Activated CD4-positive, CD25-positive, alpha-beta regulatory T cell treated with anti-CD3 and anti-CD28 coated beads, Interleukin-2, amount 50 U/mL, for 16 hours (primary cell): Measurements from ENCODE around the gene CPTP.

Source experiments
- DNase-seq: peaks from one replicate; pipeline ENCODE4 v3.0.0-alpha.2; 2020; ENCODE audit warnings: low read depth, low spot score

Gene CPTP

GRCh38 chr1:1348420-1349255, 24.0 kb downstream of the CPTP start:
- no peak for DNase-seq

DNA sequence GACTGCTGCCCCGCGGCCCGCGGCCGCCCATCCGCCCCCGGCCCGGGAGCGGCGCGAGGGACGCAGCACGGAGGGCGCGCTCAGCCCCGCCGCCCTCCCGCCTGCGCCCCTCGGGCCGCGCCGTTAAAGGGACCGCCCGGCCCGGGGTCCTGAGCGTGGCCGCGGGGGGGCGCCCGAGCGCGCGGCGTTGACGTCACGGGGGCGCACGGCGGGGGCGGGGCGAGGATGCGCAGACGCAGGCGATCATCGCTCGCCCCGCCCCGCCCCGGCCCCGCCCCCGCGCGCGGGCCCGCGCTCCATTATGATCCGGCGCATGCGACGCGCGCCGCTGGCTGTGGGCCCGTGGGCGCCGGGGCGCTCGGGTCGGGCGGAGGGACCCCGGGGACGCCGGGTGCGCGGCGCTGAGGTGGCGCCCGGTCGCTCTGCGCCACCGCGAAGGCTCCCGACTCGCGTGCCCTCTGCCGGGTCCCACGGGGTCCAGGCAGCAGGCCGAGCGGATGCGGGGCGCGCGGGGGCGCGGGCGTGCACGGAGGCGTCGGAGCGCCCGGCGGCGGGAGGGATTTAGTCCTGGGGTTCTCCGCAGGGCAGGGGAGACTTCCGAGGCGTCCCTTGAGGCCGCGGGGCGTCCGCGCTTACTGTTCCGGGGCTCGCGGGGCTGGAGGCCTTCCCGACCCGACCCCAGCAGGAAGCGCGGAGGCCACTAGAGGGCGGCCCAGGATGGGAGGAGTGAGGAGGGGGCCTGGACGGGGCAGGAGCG, 24.8 kb downstream of the CPTP start, which contains the start of gene DVL1:
Gene DVL1 (minus strand): TSS at position 163 of the 757 bp plus-strand sequence. CDS start 353 bp downstream, outside the sequence.
- DNase-seq = peak; percentile 35

DNA sequence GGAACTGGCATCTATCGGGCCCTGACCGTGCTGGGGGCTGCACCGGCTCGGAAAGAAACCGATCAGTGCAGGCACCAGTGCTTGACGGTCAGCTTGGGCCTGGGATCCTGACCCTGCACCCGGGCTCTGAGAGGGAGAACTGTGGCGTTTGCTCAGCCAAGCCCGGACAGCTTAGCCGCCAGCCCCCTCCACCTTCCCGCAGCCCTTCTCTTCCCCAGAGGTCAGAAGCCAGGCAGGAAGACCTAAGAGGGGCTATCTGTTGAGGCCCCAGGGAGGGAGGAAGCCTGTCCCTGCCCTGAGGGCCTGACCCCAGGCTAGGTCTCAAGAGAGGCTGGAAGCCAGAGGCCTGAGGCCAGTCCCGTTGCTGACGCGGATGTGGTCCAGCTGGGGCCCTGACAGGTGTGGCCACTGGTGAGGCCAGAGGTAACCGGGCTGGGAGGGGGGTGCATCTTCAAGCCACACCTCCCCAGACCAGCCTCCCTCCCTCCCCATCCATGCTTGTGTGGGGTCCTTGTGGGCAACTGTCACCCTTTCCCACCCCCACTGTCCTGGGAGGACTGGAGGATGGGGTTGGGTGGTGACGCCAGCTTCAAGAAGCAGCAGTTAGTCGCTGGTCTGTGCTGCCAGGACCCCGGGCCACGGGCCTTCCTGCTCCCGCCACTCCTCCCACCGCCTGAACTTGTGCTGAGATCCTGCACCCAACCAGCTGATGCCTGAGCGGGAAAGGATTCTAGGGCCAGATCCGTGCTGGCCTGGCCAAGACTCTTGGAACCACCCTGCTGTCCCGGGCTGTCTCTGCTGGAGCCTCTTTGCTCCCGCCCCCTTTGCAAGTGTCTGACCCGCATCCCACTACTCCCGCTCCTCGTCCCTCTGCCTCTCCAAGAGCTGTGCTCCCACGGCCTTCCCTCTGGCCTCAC, 27.2 kb downstream of the CPTP start:
- DNase-seq = no peak

DNA sequence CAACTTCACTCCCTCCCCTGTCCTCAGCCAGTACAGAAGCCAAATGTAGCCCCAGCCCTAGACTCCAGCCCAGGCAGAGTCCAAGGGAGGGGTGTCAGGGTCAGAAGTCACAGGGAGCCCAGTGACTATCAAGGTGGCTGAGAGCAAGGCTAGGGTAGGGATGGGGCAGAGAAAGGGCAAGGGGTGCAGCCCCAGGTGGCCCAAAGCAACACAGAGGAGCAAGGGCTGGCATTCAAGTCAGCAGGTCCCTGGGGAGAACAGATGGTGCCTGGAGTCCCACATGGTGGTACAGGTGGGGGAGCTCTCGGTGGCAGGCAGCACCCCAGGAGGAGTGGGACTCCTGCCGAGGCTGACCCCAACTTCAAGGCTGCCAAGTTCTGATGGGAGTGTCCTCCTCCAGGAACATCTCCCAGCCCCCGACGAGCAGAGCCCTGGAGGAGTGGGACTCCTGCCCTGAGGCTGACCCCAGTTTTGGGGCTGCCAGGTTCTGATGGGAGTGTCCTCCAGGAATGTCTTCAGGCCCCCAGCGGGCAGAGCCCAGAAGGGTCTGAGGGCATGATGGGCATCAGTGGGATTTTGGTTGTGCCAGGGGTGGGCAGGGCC, 28.3 kb downstream of the CPTP start:
- no peak for DNase-seq

GRCh38 chr1:1353389-1354151, 29.0 kb downstream of the CPTP start:
- no peak for DNase-seq

DNA sequence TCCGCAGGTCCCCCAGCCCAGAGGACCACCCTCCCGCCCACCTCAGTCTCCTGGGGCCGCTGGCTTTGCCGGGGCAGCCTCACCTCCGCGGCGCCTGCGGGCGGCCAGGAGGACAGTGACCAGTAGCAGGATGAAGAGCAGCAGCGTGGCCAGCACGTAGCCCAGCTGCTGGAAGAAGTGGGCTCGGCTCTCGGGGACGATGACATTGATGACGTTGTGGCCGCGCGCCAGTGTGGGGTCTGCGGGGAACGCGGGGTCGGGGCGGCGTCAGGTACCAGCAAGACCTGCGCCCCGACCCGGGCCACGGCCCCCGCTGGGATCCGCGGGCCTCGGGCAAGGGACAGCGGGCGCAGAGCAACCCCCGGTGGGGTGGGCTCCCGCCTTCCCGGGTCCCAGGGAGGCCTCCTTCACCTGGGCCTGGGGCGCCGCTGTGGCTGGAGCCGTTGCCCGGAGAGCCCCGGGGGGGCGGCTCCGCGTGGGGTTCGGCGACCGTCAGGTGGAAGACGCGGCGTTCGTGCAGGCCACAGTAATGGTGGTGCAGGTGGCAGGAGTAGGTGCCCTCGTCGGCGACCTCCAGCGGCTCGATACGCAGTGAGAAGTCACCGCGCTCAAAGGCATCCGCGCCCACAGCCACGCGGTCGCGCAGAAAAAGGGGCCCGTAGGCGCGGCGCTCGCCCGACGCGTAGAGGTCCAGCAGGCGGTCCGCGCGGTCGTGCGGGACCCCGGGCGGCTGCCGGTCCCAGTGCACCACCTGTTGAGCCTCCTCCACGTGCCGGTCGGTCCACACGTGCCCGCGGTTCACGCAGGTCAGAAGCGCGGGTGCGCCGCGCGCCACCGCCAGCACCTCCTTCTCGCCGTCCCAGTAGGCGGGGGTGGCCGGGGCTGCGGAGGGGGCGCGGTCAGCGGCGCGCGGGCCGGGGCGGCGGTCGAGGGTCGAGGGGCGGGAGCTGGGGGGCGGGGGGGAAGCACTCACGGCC, 30.0 kb downstream of the CPTP start:
- no peak for DNase-seq

GRCh38 chr1:1355416-1355815, 30.8 kb downstream of the CPTP start:
- DNase-seq = no peak

GRCh38 chr1:1356166-1356795, 31.7 kb downstream of the CPTP start:
- DNase-seq = no peak

DNA sequence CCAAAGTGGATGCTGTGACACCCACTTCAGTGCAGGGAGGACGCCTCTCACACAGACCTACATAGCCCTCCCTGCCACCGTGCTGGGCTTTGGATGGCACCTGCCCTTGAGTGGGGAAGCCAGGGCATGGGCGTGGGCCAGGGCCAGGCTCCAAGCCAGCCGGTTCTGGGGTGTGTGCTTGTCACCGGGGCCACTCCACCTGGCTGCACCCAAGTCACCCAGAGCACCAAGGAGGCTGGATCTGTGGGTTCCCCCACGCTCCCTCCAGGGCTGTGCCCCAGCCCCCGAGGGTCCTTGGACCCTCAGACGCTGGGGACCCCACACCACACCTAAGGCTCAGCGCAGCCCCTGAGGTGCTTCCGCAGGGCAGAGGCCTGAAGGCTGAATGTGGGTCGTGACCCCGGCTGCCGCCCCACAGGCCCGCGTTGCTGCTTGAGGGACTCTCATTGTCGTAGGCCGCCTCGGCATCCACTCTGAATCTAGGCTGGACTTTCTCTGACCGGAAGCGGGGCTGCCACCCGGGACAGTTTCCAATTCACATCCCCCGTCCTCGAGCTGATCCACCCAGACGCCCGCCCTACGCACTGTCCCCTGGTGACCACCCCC, 32.3 kb downstream of the CPTP start:
- DNase-seq = no peak

GRCh38 chr1:1357871-1358432, 33.4 kb downstream of the CPTP start:
- DNase-seq = no peak

- no peak for DNase-seq
Measured at GRCh38 chr1:1358433-1359271, 34.0 kb downstream of the CPTP start, which contains the start of gene MXRA8. Gene MXRA8, minus strand, starts transcription at chr1:1358555. Its CDS starts 51 bp downstream, at chr1:1358504.

DNA sequence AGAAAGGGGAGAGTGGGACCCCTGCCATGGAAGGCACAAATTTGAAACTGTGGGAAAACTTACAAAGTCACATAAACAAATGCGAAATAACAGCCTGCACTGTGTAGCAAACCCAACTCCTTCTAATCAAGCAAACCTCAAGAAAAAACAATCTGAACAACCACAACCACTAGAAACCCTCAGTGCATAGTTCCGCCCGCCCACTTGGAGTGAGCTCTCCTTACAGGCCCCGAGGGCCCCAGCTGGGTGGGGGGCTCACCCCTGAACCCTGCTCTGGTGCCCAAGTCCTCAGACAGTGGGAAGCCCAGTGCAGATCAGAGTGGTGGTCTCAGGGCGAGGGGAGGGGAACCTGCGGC, 34.7 kb downstream of the CPTP start:
- no peak for DNase-seq

DNA sequence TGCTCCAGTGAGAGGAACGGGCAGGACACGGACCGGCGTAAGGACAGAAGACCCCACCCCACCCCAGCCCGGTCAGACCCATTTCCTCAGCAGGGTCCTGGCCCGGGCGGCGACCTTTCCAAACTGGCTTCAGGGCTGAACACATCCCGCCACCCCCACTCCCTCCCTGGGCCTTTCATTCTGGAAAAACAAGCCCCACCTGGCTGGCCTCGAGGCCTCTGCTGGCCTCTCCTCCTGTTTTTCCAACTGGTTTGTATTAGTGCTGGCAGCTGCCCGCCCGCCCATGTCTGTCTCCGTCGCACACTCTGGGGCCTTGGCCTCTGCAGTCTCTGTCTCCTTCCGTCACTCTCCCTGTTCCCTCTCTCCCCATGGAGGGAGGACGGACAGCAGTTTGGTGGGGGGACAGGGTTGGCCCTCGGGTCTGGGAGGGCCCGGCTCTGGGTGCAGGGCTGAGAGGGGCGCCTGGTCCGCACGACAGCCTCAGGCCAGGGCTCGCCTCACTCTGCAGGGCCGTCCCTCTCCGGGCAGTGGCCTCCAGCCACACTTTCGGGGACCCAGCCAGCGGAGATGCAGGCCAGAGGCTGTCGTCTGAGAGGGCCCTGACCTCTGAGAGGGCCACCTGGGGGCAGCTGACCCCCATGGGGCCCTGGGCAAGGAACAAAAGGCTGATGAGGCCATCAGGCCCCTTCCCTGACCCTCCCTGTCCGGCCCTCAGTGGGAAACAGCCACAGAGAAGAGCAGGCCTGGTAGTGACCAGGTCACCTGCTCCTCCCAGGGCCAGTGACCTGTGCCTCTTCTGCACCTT, 35.3 kb downstream of the CPTP start:
- DNase-seq = no peak

DNA sequence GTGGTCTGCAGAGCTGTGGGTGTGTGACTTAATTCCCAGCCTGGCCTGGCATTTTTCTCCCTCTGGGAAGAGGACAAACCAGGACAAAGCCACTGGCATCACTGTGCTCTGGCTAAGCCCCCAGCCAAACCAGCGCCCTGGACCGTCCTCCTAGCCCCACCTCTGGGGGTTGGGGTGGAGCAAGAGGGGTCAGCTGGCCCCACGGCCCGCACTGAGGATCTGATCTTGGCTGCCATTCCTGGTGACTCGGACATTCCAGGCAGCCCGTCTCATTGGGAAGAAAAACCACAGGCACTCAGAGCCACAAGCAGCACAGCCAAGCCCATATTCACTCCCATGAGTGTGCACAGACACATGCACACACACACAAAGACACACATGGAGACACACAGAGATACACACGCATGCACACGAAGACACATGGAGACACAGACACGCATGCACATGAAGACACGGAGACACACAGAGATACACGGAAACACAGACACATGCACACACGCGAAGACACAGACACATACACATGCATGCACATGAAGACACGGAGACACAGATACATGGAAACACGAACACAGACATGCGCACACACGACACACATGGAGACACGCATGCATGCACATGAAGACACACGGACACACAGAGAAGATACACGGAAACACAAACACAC, 36.0 kb downstream of the CPTP start:
- no peak for DNase-seq

GRCh38 chr1:1361233-1361981, 36.8 kb downstream of the CPTP start:
- no peak for DNase-seq
